ENCODE results near the gene CCNC. TPM values are rescaled to one million over a fixed set of nuclear protein-coding genes. Genes with fewer than 3 reads are reported as not detected.

The CCNC gene
- 10 to 100 TPM; 35.6 to 69.4 (median 67.1) TPM for total RNA-seq

GRCh38 chr6:99568103-99568933, at the start of gene CCNC:
CCNC (minus strand) TSS chr6:99568660; CDS start chr6:99568527, 133 bp downstream.
- Histone ChIP-seq H3K9me3 (no peaks in the 10 kb centered on the region), H3K27me3 (no peaks in the 10 kb centered on the region), H3K36me3 (no peaks in the 10 kb centered on the region), H3K27ac (peak within 1 kb of the TSS; percentile 89 to 95 (median 92)), H3K4me1 (peaks cover 6 to 38% (median 10%) of the 10 kb centered on the region in 3 donors), H3K4me3 (peak within 1 kb of the TSS; percentile 83 to 99 (median 96))
- WGBS, 2 donors, result 1% methylated on average over 17 to 32 of the region's 64 CpGs
- DNase-seq, result peak; percentile 75
- intact Hi-C loops (cut with DNase I), result no loop called here
- TF ChIP-seq POLR2A (IDR thresholded peaks at IDR 0.05), result peak in 3 of 4 donors; percentile 57 to 74 (median 65)
- no peak for TF ChIP-seq CTCF (IDR thresholded peaks at IDR 0.05)

GRCh38 chr6:99617131-99617530, 48.7 kb upstream of the CCNC start:
- Histone ChIP-seq H3K27me3 (peaks cover 37 to 100% (median 56%) of the 10 kb centered on the region in 4 donors), H3K4me3 (no peak overlapping the region), H3K36me3 (no peaks in the 10 kb centered on the region), H3K27ac (no peak overlapping the region), H3K9me3 (no peaks in the 10 kb centered on the region), H3K4me1 (peaks cover 19 to 35% (median 21%) of the 10 kb centered on the region in 3 donors)
- 33 to 57% methylated on average over 2 of the region's 2 CpGs for WGBS, 2 donors
- DNase-seq, result no peak
- no peak for TF ChIP-seq CTCF (IDR thresholded peaks at IDR 0.05)
- no peak for TF ChIP-seq POLR2A (IDR thresholded peaks at IDR 0.05)
- intact Hi-C loops (cut with DNase I), result no loop called here

DNA sequence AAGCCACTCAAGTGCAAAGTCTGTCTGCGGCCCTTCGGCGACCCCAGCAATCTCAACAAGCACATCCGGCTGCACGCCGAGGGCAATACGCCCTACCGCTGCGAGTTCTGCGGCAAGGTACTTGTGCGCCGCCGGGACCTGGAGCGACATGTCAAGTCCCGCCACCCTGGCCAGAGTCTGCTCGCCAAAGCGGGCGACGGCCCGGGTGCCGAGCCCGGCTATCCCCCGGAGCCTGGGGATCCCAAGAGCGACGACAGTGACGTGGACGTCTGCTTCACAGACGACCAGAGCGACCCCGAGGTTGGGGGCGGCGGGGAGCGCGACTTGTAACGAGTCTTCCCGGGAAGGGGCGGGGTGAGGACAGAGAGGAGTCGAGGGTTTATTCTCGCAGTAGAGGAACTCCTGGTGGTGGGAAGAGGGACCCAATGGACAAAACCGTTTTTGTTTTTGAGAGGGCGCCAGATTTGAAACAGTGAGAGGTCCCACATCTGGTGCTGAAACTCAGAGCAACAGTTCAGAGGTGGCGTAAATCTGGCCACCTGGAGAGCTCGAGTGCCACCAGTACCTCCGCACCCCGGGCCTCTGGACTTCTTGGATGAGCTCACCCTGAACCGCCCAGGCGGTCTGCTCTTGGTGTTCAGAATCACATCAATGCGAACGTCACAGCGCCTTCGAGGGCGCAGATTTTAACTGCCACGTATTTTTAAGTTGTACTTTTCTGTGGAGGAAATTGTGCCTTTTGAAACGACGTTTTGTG, 46.1 kb upstream of the CCNC start:
- DNase-seq, result no peak
- Histone ChIP-seq H3K27ac (no peak overlapping the region), H3K9me3 (no peaks in the 10 kb centered on the region), H3K4me3 (peak overlapping the region; percentile 34 to 68 (median 48)), H3K4me1 (peaks cover 19 to 35% (median 21%) of the 10 kb centered on the region in 3 donors), H3K36me3 (no peaks in the 10 kb centered on the region), H3K27me3 (peaks cover 37 to 100% (median 63%) of the 10 kb centered on the region in 4 donors)
- TF ChIP-seq CTCF (IDR thresholded peaks at IDR 0.05), result no peak
- no peak for TF ChIP-seq POLR2A (IDR thresholded peaks at IDR 0.05)
- WGBS, 2 donors, result 9 to 18% methylated on average over 13 to 27 of the region's 55 CpGs
- intact Hi-C loops (cut with DNase I), result no loop called here

DNA sequence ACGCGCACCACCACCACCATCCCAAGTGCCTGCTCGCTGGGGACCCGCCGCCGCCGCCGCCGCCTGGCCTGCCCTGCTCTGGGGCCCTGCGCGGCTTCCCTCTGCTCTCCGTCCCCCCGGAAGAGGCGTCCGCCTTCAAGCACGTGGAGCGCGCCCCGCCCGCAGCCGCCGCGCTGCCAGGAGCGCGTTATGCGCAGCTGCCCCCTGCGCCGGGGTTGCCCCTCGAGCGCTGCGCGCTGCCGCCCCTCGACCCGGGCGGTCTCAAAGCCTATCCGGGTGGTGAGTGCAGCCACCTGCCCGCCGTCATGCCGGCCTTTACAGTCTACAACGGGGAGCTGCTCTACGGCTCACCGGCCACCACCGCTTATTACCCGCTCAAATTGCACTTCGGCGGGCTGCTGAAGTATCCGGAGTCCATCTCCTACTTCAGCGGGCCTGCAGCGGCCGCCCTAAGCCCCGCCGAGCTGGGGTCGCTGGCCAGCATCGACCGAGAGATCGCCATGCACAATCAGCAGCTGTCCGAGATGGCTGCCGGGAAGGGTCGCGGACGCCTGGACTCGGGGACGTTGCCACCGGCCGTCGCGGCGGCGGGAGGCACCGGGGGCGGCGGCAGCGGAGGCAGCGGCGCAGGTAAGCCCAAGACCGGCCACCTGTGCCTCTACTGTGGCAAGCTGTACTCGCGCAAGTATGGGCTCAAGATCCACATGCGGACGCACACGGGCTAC, 45.4 kb upstream of the CCNC start:
- intact Hi-C loops (cut with DNase I), result no loop called here
- 0% methylated on average over 5 of the region's 82 CpGs; no CpG with 5 or more reads in 1 of the 2 donors for WGBS, 2 donors
- DNase-seq, result no peak
- Histone ChIP-seq H3K4me1 (peaks cover 19 to 30% (median 21%) of the 10 kb centered on the region in 3 donors), H3K27ac (no peak overlapping the region), H3K27me3 (peaks cover 33 to 100% (median 67%) of the 10 kb centered on the region in 4 donors), H3K9me3 (no peaks in the 10 kb centered on the region), H3K4me3 (peak overlapping the region; percentile 34 to 68 (median 48)), H3K36me3 (no peaks in the 10 kb centered on the region)
- TF ChIP-seq CTCF (IDR thresholded peaks at IDR 0.05) (no peak), POLR2A (IDR thresholded peaks at IDR 0.05) (no peak)
